Endothelial cell of umbilical vein (primary cell): ENCODE results near the gene TSHZ1. TPM values are rescaled to one million over a fixed set of nuclear protein-coding genes. Genes with fewer than 3 reads are reported as not detected.

ENCODE experiments used
- BruUV-seq: library from RNA; stranded (reverse); fragments of 400-500 nt; replicated peaks from 2 replicates; lab custom pipeline; 2021; lab: Mats Ljungman, UMichigan
- CTCF ChIA-PET: fragments of 300-600, 350-600 bp; sonication (Branson Sonifier 250); formaldehyde crosslinking; loops from one replicate; lab custom pipeline; 2021; ENCODE audit warnings: antibody characterized with exemption, inconsistent platforms; lab: Charles Lee
- POLR2A ChIA-PET: fragments of 300-600, 350-600 bp; sonication (Branson Sonifier 250); formaldehyde crosslinking; loops from one replicate; lab custom pipeline; 2021; ENCODE audit warnings: antibody characterized with exemption, inconsistent platforms; lab: Charles Lee
- DNase-seq: peaks from one replicate; pipeline ENCODE4 v3.0.0-alpha.2; 2011; ENCODE audit warnings: low read depth, low spot score
- FAIRE-seq: peaks from 2 replicates; lab custom pipeline; 2011; peaks lifted over from hg19 to GRCh38; lab: Jason Lieb, UNC
- H2AFZ ChIP-seq: 2 replicates; pipeline ENCODE4 v1.6.0; 2012; ENCODE audit warnings: low read depth, low read length, control low read depth, inconsistent platforms
- H3K27ac ChIP-seq: 2 replicates; pipeline ENCODE4 v1.5.1; 2011; ENCODE audit warnings: low read depth, mild to moderate bottlenecking, control low read depth, low read length, moderate library complexity; ENCODE audit not compliant: insufficient read depth
- H3K27me3 ChIP-seq, 2 experiments: 2 replicates each; pipeline versions ENCODE4 v1.6.0 to v1.6.1; 2011; ENCODE audit warnings: low read length in 2 of 2, mixed read lengths in 1 of 2; ENCODE audit not compliant: control insufficient read depth in 2 of 2, insufficient read depth in 2 of 2
- H3K36me3 ChIP-seq, 2 experiments: 2 replicates in 1 of 2; 3 replicates in 1 of 2; pipeline ENCODE4 v1.5.1; 2011; ENCODE audit warnings: low read length in 2 of 2, mild to moderate bottlenecking in 1 of 2, moderate library complexity in 1 of 2; ENCODE audit not compliant: control insufficient read depth in 2 of 2, insufficient read depth in 2 of 2; ENCODE audit errors: extremely low read depth in 1 of 2
- H3K4me1 ChIP-seq: 3 replicates; pipeline ENCODE4 v1.5.1; 2011; ENCODE audit warnings: mild to moderate bottlenecking, low read length; ENCODE audit not compliant: control insufficient read depth, insufficient read depth; ENCODE audit errors: extremely low read depth
- H3K4me2 ChIP-seq: 2 replicates; pipeline ENCODE4 v1.6.1; 2011; ENCODE audit warnings: low read length, control low read depth, mixed read lengths; ENCODE audit not compliant: insufficient read depth
- H3K4me3 ChIP-seq, 3 experiments: fragments of 200-600 bp in 1 of 3; sonication (generic), shearing (Covaris generic) in 1 of 3; replicated peaks in 1 of 3; 2 replicates each; pipeline ENCODE4 v1.5.1; 2011 to 2016; ENCODE audit warnings: control low read depth in 3 of 3, low read length in 3 of 3, mild to moderate bottlenecking in 2 of 3, inconsistent platforms in 1 of 3, low read depth in 1 of 3, moderate library complexity in 1 of 3; ENCODE audit not compliant: insufficient read depth in 1 of 3
- H3K79me2 ChIP-seq: 2 replicates; pipeline ENCODE4 v1.6.0; 2012; ENCODE audit warnings: low read length, inconsistent platforms; ENCODE audit not compliant: control insufficient read depth, insufficient read depth
- H3K9ac ChIP-seq: replicated peaks from 2 replicates; pipeline ENCODE3; 2011; ENCODE audit warnings: low read length, control low read depth; ENCODE audit not compliant: insufficient read depth; ENCODE audit errors: extremely low read depth
- H3K9me1 ChIP-seq: replicated peaks from 3 replicates; pipeline ENCODE4 v1.6.0; 2011; ENCODE audit warnings: mild to moderate bottlenecking, low read length; ENCODE audit not compliant: control insufficient read depth, insufficient read depth; ENCODE audit errors: extremely low read depth
- H3K9me3 ChIP-seq: replicated peaks from 2 replicates; pipeline ENCODE4 v1.5.1; 2012; ENCODE audit warnings: low read length, inconsistent platforms; ENCODE audit not compliant: control insufficient read depth, insufficient read depth
- H4K20me1 ChIP-seq: replicated peaks from 2 replicates; pipeline ENCODE3; 2011; ENCODE audit warnings: mild to moderate bottlenecking, low read length; ENCODE audit not compliant: control insufficient read depth, insufficient read depth; ENCODE audit errors: extremely low read depth
- EZH2 ChIP-seq: IDR thresholded peaks from 2 replicates; pipeline ENCODE4 v1.6.1; 2012; ENCODE audit warnings: borderline replicate concordance, low read depth, mild to moderate bottlenecking, moderate library complexity, low read length, inconsistent platforms; ENCODE audit not compliant: severe bottlenecking
- FOS ChIP-seq: IDR thresholded peaks from 2 replicates; pipeline ENCODE4 v1.6.1; 2011; ENCODE audit warnings: mild to moderate bottlenecking, low read length, moderate library complexity, borderline replicate concordance; ENCODE audit not compliant: insufficient read depth
- GATA2 ChIP-seq: IDR thresholded peaks from 2 replicates; pipeline ENCODE4 v1.7.0; 2011; ENCODE audit warnings: low read depth, mild to moderate bottlenecking, moderate library complexity, mixed read lengths, low read length; ENCODE audit not compliant: insufficient read length, insufficient read depth
- JUN ChIP-seq: IDR thresholded peaks from 2 replicates; pipeline ENCODE4 v1.6.1; 2011; ENCODE audit warnings: borderline replicate concordance, low read depth; ENCODE audit not compliant: insufficient read length, insufficient read depth
- MYC ChIP-seq: IDR thresholded peaks from one replicate; pipeline ENCODE4 v1.6.1; 2011; ENCODE audit warnings: mild to moderate bottlenecking, low read depth, low read length
- POLR2A ChIP-seq: IDR thresholded peaks from 2 replicates; pipeline ENCODE4 v1.6.1; 2012; ENCODE audit warnings: low read depth, mild to moderate bottlenecking, control low read depth, low read length
- POLR2AphosphoS5 ChIP-seq: IDR thresholded peaks from 2 replicates; pipeline ENCODE4 v1.6.1; 2012; ENCODE audit warnings: low read depth, mild to moderate bottlenecking, control low read depth, low read length, moderate library complexity; ENCODE audit not compliant: insufficient read depth
- dilution Hi-C: fragments of 300-500 bp; cut with MboI; formaldehyde crosslinking; loops from one replicate; pipeline ENCODE4 v1.15.0; 2019; ENCODE audit warnings: low sequenced_read_pairs; ENCODE audit not compliant: extremely low pct_ligation_motif_present
- intact Hi-C: fragments of 100-400 bp; cut with micrococcal nuclease; formaldehyde crosslinking; loops from one replicate; pipeline ENCODE4 v1.10.0; 2022
- polyA plus RNA-seq, 4 experiments: library from polyadenylated mRNA; depleted of rRNA in 3 of 4; stranded (reverse) in 3 of 4; unstranded in 1 of 4; fragments of >200 nt; gene quantifications; 2 replicates each; pipeline versions ENCODE4 v1.2.1 to v1.2.3, GENCODE V29; 2011 to 2012; ENCODE audit warnings: missing spikeins in 1 of 4
- total RNA-seq: library from RNA; stranded (reverse); gene quantifications from 2 replicates; pipeline ENCODE4 v1.2.3, GENCODE V29; 2021
- TF ChIP-seq, protein P1 (sequence below), 2 donors: IDR thresholded peaks; 1 replicate in 1 of 2; 2 replicates in 1 of 2; pipeline ENCODE4 v1.5.1; 2011; ENCODE audit warnings: low read length in 2 of 2, mild to moderate bottlenecking in 2 of 2, moderate library complexity in 2 of 2, control low read depth in 1 of 2, inconsistent platforms in 1 of 2, low read depth in 1 of 2; ENCODE audit not compliant: insufficient read depth in 1 of 2; ENCODE audit errors: extremely low read depth in 1 of 2
- TF ChIP-seq, protein P2 (sequence below): IDR thresholded peaks from 2 replicates; pipeline ENCODE4 v1.6.1; 2011; ENCODE audit not compliant: insufficient read depth, insufficient read length

TSHZ1 gene
- total and polyA plus RNA-seq, 2 donors (not counting 3 experiments of a cell fraction or from before 2014, with no cell fraction given), result 4.2 to 10.2 TPM

DNA sequence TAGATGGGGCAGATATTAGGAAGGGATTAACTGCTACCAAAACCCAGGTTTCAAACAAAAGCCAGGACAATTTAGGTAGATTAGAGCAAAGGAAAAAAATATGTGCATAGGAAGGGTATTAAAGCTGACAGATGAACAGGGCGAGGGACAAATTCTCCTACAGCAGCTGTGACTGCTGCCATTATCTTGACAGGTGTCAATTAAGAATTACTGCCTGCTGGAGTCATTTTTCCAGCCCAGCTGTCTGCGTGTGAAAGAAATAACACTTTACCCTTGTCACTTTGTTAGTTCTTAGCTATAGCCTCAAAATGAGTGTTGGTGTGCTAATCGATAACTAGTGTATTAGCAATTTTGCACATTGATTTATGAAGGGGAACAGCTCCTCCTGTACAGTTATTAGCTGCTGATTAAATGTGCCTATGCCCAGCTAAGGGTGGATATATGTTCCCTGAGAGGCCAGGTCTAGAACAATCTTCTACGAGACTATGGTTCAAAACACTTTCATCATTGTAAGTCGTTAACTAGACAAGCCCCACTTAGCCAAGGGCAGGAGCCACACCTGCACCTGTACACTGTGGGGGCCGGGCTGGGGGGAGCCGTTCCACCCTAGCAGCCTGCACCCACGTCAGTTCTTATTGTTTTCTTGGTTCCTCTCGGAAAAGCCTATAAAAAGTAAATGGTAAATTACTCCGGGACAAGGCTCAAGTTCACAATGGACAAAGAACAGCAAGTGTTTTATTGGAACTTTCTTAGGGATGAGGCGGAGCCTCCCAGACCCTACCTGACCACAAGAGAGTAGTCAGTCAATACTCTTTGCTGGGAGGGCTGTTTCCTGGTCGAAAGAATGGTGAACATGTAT, 7.7 kb downstream of the TSHZ1 start:
- TF ChIP-seq POLR2A, result no peak
- no peak for TF ChIP-seq FOS
- TF ChIP-seq JUN, result no peak
- TF ChIP-seq, protein P1, sequence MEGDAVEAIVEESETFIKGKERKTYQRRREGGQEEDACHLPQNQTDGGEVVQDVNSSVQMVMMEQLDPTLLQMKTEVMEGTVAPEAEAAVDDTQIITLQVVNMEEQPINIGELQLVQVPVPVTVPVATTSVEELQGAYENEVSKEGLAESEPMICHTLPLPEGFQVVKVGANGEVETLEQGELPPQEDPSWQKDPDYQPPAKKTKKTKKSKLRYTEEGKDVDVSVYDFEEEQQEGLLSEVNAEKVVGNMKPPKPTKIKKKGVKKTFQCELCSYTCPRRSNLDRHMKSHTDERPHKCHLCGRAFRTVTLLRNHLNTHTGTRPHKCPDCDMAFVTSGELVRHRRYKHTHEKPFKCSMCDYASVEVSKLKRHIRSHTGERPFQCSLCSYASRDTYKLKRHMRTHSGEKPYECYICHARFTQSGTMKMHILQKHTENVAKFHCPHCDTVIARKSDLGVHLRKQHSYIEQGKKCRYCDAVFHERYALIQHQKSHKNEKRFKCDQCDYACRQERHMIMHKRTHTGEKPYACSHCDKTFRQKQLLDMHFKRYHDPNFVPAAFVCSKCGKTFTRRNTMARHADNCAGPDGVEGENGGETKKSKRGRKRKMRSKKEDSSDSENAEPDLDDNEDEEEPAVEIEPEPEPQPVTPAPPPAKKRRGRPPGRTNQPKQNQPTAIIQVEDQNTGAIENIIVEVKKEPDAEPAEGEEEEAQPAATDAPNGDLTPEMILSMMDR (IDR thresholded peaks at IDR 0.05; ENCODE audit: extremely low read depth in 1 of 2, insufficient read depth in 1 of 2, low read depth in 1 of 2, low read length in 2 of 2), result no peak
- TF ChIP-seq GATA2, result no peak
- TF ChIP-seq, protein P2, sequence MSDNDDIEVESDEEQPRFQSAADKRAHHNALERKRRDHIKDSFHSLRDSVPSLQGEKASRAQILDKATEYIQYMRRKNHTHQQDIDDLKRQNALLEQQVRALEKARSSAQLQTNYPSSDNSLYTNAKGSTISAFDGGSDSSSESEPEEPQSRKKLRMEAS, result no peak
- TF ChIP-seq EZH2, result no peak
- no peak for TF ChIP-seq MYC
- TF ChIP-seq POLR2AphosphoS5, result no peak
- Histone ChIP-seq H3K9ac (no peak overlapping the region), H3K4me2 (no peak overlapping the region), H3K4me1 (peaks cover 37% of the 10 kb centered on the region), H3K9me3 (no peaks in the 10 kb centered on the region), H2AFZ (no peak overlapping the region), H3K36me3 (no peaks in the 10 kb centered on the region), H3K4me3 (no peak overlapping the region), H3K79me2 (peaks cover 35% of the 10 kb centered on the region), H3K27me3 (no peaks in the 10 kb centered on the region), H3K9me1 (no peaks in the 10 kb centered on the region), H3K27ac (no peak overlapping the region), H4K20me1 (no peaks in the 10 kb centered on the region)
- BruUV-seq, result no TSS peak
- DNase-seq, result no peak
- ChIA-PET CTCF (no interaction called here), POLR2A (no interaction called here)
- intact Hi-C loops, result loop anchor here (10.0 kb wide), 1 partner anchor 1277 kb away; the partner anchor contains the start of gene ZNF516
- FAIRE-seq, result no peak
- dilution Hi-C loops, result no loop called here
